Hepatocyte (in vitro differentiated cells): ENCODE results near the gene NRF1. TPM values are rescaled to one million over a fixed set of nuclear protein-coding genes. Genes with fewer than 3 reads are reported as not detected.

ENCODE experiments used
- DNase-seq: peaks from one replicate; pipeline ENCODE4 v3.0.0-alpha.2; 2016; ENCODE audit warnings: low spot score
- H2AFZ ChIP-seq: fragments of 200-600 bp; sonication (generic); 2 replicates; pipeline ENCODE4 v1.6.0; 2016; ENCODE audit warnings: antibody characterized with exemption, mild to moderate bottlenecking
- H3K27ac ChIP-seq: fragments of 200-600 bp; sonication (generic); 2 replicates; pipeline ENCODE4 v1.5.1; 2016; ENCODE audit warnings: mild to moderate bottlenecking
- H3K27me3 ChIP-seq: fragments of 200-600 bp; sonication (generic); 2 replicates; pipeline ENCODE4 v1.6.1; 2016
- H3K36me3 ChIP-seq: fragments of 200-600 bp; sonication (generic); replicated peaks from 2 replicates; pipeline ENCODE4 v1.5.1; 2016; ENCODE audit warnings: low read depth; ENCODE audit not compliant: insufficient read depth
- H3K4me1 ChIP-seq: fragments of 200-600 bp; sonication (generic); 2 replicates; pipeline ENCODE4 v1.5.1; 2016; ENCODE audit warnings: mild to moderate bottlenecking, moderate library complexity; ENCODE audit not compliant: insufficient read depth
- H3K4me2 ChIP-seq: fragments of 200-600 bp; sonication (generic); 2 replicates; pipeline ENCODE4 v1.6.0; 2016
- H3K4me3 ChIP-seq: fragments of 200-600 bp; sonication (generic); 2 replicates; pipeline ENCODE4 v1.5.1; 2016; ENCODE audit warnings: mild to moderate bottlenecking
- H3K79me2 ChIP-seq: fragments of 200-600 bp; sonication (generic); 2 replicates; pipeline ENCODE4 v1.6.0; 2017; ENCODE audit warnings: mild to moderate bottlenecking
- H3K9me2 ChIP-seq: fragments of 200-600 bp; sonication (generic); replicated peaks from 2 replicates; pipeline ENCODE4 v1.6.0; 2017; ENCODE audit warnings: mild to moderate bottlenecking; ENCODE audit not compliant: insufficient read depth
- H3K9me3 ChIP-seq: fragments of 200-600 bp; sonication (generic); 2 replicates; pipeline ENCODE4 v1.5.1; 2016; ENCODE audit warnings: low read depth, mild to moderate bottlenecking
- H4K20me1 ChIP-seq: fragments of 200-600 bp; sonication (generic); 2 replicates; pipeline ENCODE4 v1.6.0; 2016; ENCODE audit warnings: mild to moderate bottlenecking; ENCODE audit not compliant: insufficient read depth, poor library complexity, severe bottlenecking
- CTCF ChIP-seq: fragments of 200-600 bp; sonication (generic); IDR thresholded peaks from 2 replicates; pipeline ENCODE4 v1.5.1; 2016; ENCODE audit warnings: antibody characterized with exemption, mild to moderate bottlenecking; ENCODE audit not compliant: poor library complexity
- EZH2 ChIP-seq: fragments of 200-600 bp; sonication (generic); IDR thresholded peaks from 2 replicates; pipeline ENCODE4 v1.6.1; 2016; ENCODE audit warnings: antibody characterized with exemption, mild to moderate bottlenecking, borderline replicate concordance
- EZH2phosphoT487 ChIP-seq: fragments of 200-600 bp; sonication (generic); IDR thresholded peaks from one replicate; pipeline ENCODE4 v1.6.1; 2018; ENCODE audit warnings: antibody characterized with exemption, mild to moderate bottlenecking, low read depth, moderate library complexity; ENCODE audit not compliant: unreplicated experiment, severe bottlenecking
- WGBS: methylation state at CpG from one replicate; pipeline ENCODE4 v1.1.6; 2016; ENCODE audit warnings: low lambda C conversion rate; ENCODE audit errors: missing lambda C conversion rate; 5-methylcytosine and 5-hydroxymethylcytosine counted together
- polyA plus RNA-seq: library from polyadenylated mRNA; unstranded; fragments of >200 nt; fragmentation: Nextera tagmentation; extraction: Ambion mirVana; gene quantifications from 2 replicates; pipeline ENCODE4 v1.2.1, GENCODE V29; 2016
- total RNA-seq: library from RNA; depleted of rRNA; stranded (reverse); fragments of >200 nt; gene quantifications from 2 replicates; pipeline ENCODE4 v1.2.3, GENCODE V29; 2014

The NRF1 gene
- total and polyA plus RNA-seq, 2 experiments from 2014 or later: 11.2 to 12.0 TPM

- H3K36me3 ChIP-seq: no peaks in the 10 kb centered on the region
- DNase-seq: no peak
- H3K4me1 ChIP-seq: no peaks in the 10 kb centered on the region
- no peaks in the 10 kb centered on the region for H3K9me3 ChIP-seq
- H3K27ac ChIP-seq: no peak overlapping the region
- no peaks in the 10 kb centered on the region for H3K27me3 ChIP-seq
- WGBS: 70% methylated on average over 4 of the region's 4 CpGs
- no peak overlapping the region for H3K4me3 ChIP-seq
- H3K79me2 ChIP-seq: no peaks in the 10 kb centered on the region
- no peak overlapping the region for H3K4me2 ChIP-seq
- no peaks in the 10 kb centered on the region for H3K9me2 ChIP-seq
- no peak overlapping the region for H2AFZ ChIP-seq
- no peak for TF ChIP-seq CTCF
- no peak for TF ChIP-seq EZH2phosphoT487
- TF ChIP-seq EZH2: no peak
- no peaks in the 10 kb centered on the region for H4K20me1 ChIP-seq
Measured at GRCh38 chr7:129690701-129691100, 79.2 kb downstream of the NRF1 start.

- WGBS: 78% methylated on average over 3 of the region's 3 CpGs
- H3K27ac ChIP-seq: no peak overlapping the region
- TF ChIP-seq CTCF (no peak), EZH2 (no peak), EZH2phosphoT487 (no peak)
- DNase-seq: no peak
- H3K36me3 ChIP-seq: no peaks in the 10 kb centered on the region
- H3K4me2 ChIP-seq: no peak overlapping the region
- no peaks in the 10 kb centered on the region for H3K27me3 ChIP-seq
- H3K79me2 ChIP-seq: no peaks in the 10 kb centered on the region
- no peaks in the 10 kb centered on the region for H3K9me2 ChIP-seq
- H3K4me3 ChIP-seq: no peak overlapping the region
- no peaks in the 10 kb centered on the region for H3K4me1 ChIP-seq
- no peak overlapping the region for H2AFZ ChIP-seq
- H4K20me1 ChIP-seq: no peaks in the 10 kb centered on the region
- H3K9me3 ChIP-seq: no peaks in the 10 kb centered on the region
Measured at GRCh38 chr7:129698516-129699418, 87.2 kb downstream of the NRF1 start.

- WGBS: 81% methylated on average over 2 of the region's 2 CpGs
- no peaks in the 10 kb centered on the region for H4K20me1 ChIP-seq
- H3K36me3 ChIP-seq: no peaks in the 10 kb centered on the region
- no peak overlapping the region for H3K4me3 ChIP-seq
- H3K79me2 ChIP-seq: no peaks in the 10 kb centered on the region
- H3K27ac ChIP-seq: no peak overlapping the region
- no peak overlapping the region for H3K4me2 ChIP-seq
- no peaks in the 10 kb centered on the region for H3K27me3 ChIP-seq
- no peak for TF ChIP-seq CTCF
- no peaks in the 10 kb centered on the region for H3K9me3 ChIP-seq
- H2AFZ ChIP-seq: no peak overlapping the region
- H3K4me1 ChIP-seq: no peaks in the 10 kb centered on the region
- DNase-seq: no peak
- H3K9me2 ChIP-seq: no peaks in the 10 kb centered on the region
Measured at GRCh38 chr7:129702316-129702715, 90.8 kb downstream of the NRF1 start.
